Transverse colon (tissue), 4 donors: Measurements from ENCODE around the gene DGKH. TPM values are rescaled to one million over a fixed set of nuclear protein-coding genes. Genes with fewer than 3 reads are reported as not detected.
A peak's percentile ranks its signal among the peaks of the same experiment; 100 is the strongest.

Source experiments
- DNase-seq: peaks from one replicate; pipeline ENCODE4 v3.0.0-alpha.2; 2019
- H3K27ac ChIP-seq, 4 donors: fragments of 200-600 bp; sonication (generic); 2 replicates each; pipeline ENCODE4 v1.5.1; 2016 to 2018; ENCODE audit warnings: inconsistent platforms in 4 of 4
- H3K27me3 ChIP-seq: fragments of 200-600 bp; sonication (generic); 2 replicates; pipeline ENCODE4 v1.5.1; 2017; ENCODE audit warnings: inconsistent platforms
- H3K36me3 ChIP-seq, 4 donors: fragments of 200-600 bp; sonication (generic); 2 replicates each; pipeline ENCODE4 v1.5.1; 2017 to 2019; ENCODE audit warnings: inconsistent platforms in 4 of 4
- H3K4me1 ChIP-seq, 4 donors: fragments of 200-600 bp; sonication (generic); 2 replicates each; pipeline ENCODE4 v1.5.1; 2017 to 2020; ENCODE audit warnings: inconsistent platforms in 4 of 4
- H3K4me3 ChIP-seq, 4 donors: fragments of 200-600 bp; sonication (generic); 1 replicate in 1 of 4; 2 replicates in 3 of 4; pipeline versions ENCODE4 v1.5.1 to v1.6.1; 2017 to 2019; ENCODE audit warnings: inconsistent platforms in 4 of 4
- H3K9me3 ChIP-seq, 2 donors: fragments of 200-600 bp; sonication (generic); 2 replicates each; pipeline ENCODE4 v1.5.1; 2017 to 2019; ENCODE audit warnings: inconsistent platforms in 2 of 2
- CTCF ChIP-seq, 5 experiments: fragments of 200-600 bp in 3 of 5; fragments of 450-650 bp in 2 of 5; sonication (generic) in 3 of 5; IDR thresholded peaks; 1 replicate in 2 of 5; 2 replicates in 3 of 5; pipeline ENCODE4 v1.5.1; 2016 to 2017; ENCODE audit warnings: antibody characterized with exemption in 5 of 5, inconsistent platforms in 3 of 5, mild to moderate bottlenecking in 2 of 5, moderate library complexity in 1 of 5
- EP300 ChIP-seq: sonication (generic); formaldehyde crosslinking; IDR thresholded peaks from one replicate; pipeline ENCODE4 v1.6.1; 2017; ENCODE audit warnings: antibody characterized with exemption, low read depth
- POLR2A ChIP-seq: fragments of 450-650 bp; IDR thresholded peaks from one replicate; pipeline ENCODE4 v1.6.1; 2016; ENCODE audit warnings: antibody characterized with exemption, mild to moderate bottlenecking, moderate library complexity
- POLR2AphosphoS5 ChIP-seq, 3 donors: sonication (generic); formaldehyde crosslinking; IDR thresholded peaks; one replicate each; pipeline ENCODE4 v1.6.1; 2016; ENCODE audit warnings: antibody characterized with exemption in 3 of 3
- WGBS, 2 donors: methylation state at CpG; one replicate each; pipeline ENCODE4 v1.1.5; 2018; ENCODE audit warnings: low coverage in 1 of 2; 5-methylcytosine and 5-hydroxymethylcytosine counted together
- in situ Hi-C, 4 donors: fragments of 200-750 bp; cut with MboI; loops; one replicate each; pipeline versions ENCODE4 v1.15.0 to v1.15.1; 2017; ENCODE audit warnings: low sequenced_read_pairs in 3 of 4, low pct_ligation_motif_present in 1 of 4, low pct_unique_long_range_greater_than_20kb in 1 of 4
- intact Hi-C: fragments of 100-400 bp; cut with DNase I; formaldehyde crosslinking; loops from one replicate; pipeline ENCODE4 v1.15.1; 2023; ENCODE audit warnings: low total_unique reads
- total RNA-seq, 4 donors: library from RNA; depleted of rRNA; stranded (reverse); fragments of >200 nt; gene quantifications; one replicate each; pipeline ENCODE4 v1.1.0, GENCODE V29; 2016

DGKH gene
- total RNA-seq, 4 donors from 2014 or later, result 19.4 to 35.6 (median 25.0) TPM

GRCh38 chr13:42174344-42175162, 126.1 kb downstream of the DGKH start:
- WGBS, 2 donors, result 58 to 72% methylated on average over 7 to 8 of the region's 8 CpGs
- TF ChIP-seq CTCF (IDR thresholded peaks at IDR 0.05), result no peak
- no peak for TF ChIP-seq POLR2AphosphoS5 (IDR thresholded peaks at IDR 0.05)
- no peak for TF ChIP-seq EP300
- no peak for TF ChIP-seq POLR2A
- peak overlapping the region in 2 of 4 donors; percentile 8 to 25 for H3K27ac ChIP-seq
- intact Hi-C loops, result no loop called here
- no peaks in the 10 kb centered on the region for H3K4me1 ChIP-seq
- H3K9me3 ChIP-seq, result no peaks in the 10 kb centered on the region
- no peak overlapping the region for H3K4me3 ChIP-seq
- H3K27me3 ChIP-seq, result no peaks in the 10 kb centered on the region
- H3K36me3 ChIP-seq, result peaks cover 0 to 24% (median 0%) of the 10 kb centered on the region in 4 donors
- DNase-seq, result no peak
- in situ Hi-C loops, result no loop called here

GRCh38 chr13:42176294-42176693, 127.8 kb downstream of the DGKH start:
- Histone ChIP-seq H3K27ac (no peak overlapping the region), H3K27me3 (no peaks in the 10 kb centered on the region), H3K9me3 (no peaks in the 10 kb centered on the region), H3K4me3 (no peak overlapping the region), H3K4me1 (no peaks in the 10 kb centered on the region), H3K36me3 (peaks cover 0 to 31% (median 0%) of the 10 kb centered on the region in 4 donors)
- intact Hi-C loops (no loop called here), in situ Hi-C loops (no loop called here)
- TF ChIP-seq POLR2A, result no peak
- no peak for TF ChIP-seq POLR2AphosphoS5 (IDR thresholded peaks at IDR 0.05)
- TF ChIP-seq EP300, result no peak
- TF ChIP-seq CTCF (IDR thresholded peaks at IDR 0.05), result no peak
- no peak for DNase-seq

GRCh38 chr13:42177189-42177588, 128.7 kb downstream of the DGKH start:
- DNase-seq, result no peak
- H3K9me3 ChIP-seq, result no peaks in the 10 kb centered on the region
- no peak for TF ChIP-seq POLR2AphosphoS5 (IDR thresholded peaks at IDR 0.05)
- no peaks in the 10 kb centered on the region for H3K4me1 ChIP-seq
- peaks cover 0 to 31% (median 0%) of the 10 kb centered on the region in 4 donors for H3K36me3 ChIP-seq
- no peaks in the 10 kb centered on the region for H3K27me3 ChIP-seq
- intact Hi-C loops, result no loop called here
- in situ Hi-C loops, result no loop called here
- H3K27ac ChIP-seq, result no peak overlapping the region
- no peak overlapping the region for H3K4me3 ChIP-seq
- 59% methylated on average over 1 of the region's 1 CpG; no CpG with 5 or more reads in 1 of the 2 donors for WGBS, 2 donors

GRCh38 chr13:42181381-42181953, 133.0 kb downstream of the DGKH start:
- Histone ChIP-seq H3K4me3 (no peak overlapping the region), H3K4me1 (no peaks in the 10 kb centered on the region), H3K27me3 (no peaks in the 10 kb centered on the region), H3K27ac (no peak overlapping the region), H3K9me3 (no peaks in the 10 kb centered on the region), H3K36me3 (peaks cover 0 to 20% (median 0%) of the 10 kb centered on the region in 4 donors)
- TF ChIP-seq POLR2A, result no peak
- peak in 1 of 3 donors; percentile 26 for TF ChIP-seq POLR2AphosphoS5 (IDR thresholded peaks at IDR 0.05)
- TF ChIP-seq EP300, result no peak
- no peak for TF ChIP-seq CTCF (IDR thresholded peaks at IDR 0.05)
- in situ Hi-C loops, result no loop called here
- DNase-seq, result no peak
- WGBS, 2 donors, result 80 to 81% methylated on average over 1 to 2 of the region's 2 CpGs
- intact Hi-C loops, result no loop called here
